H9 (cell line): ENCODE data around the gene WASHC2C. TPM values are rescaled to one million over a fixed set of nuclear protein-coding genes. Genes with fewer than 3 reads are reported as not detected.
A peak's percentile ranks its signal among the peaks of the same experiment; 100 is the strongest.
"Not testable (repeated sequence)": the region's sequence is repeated elsewhere in the genome, so short reads cannot be mapped to it uniquely, and the experiment has no call there.

Source experiments
- DNase-seq: peaks from one replicate; pipeline ENCODE4 v3.0.0-alpha.2; 2017
- H2AFZ ChIP-seq: one replicate; pipeline ENCODE4 v1.6.1; 2013; ENCODE audit warnings: mild to moderate bottlenecking, low read length, control low read depth, moderate library complexity
- H2AK5ac ChIP-seq: 2 replicates; pipeline ENCODE4 v1.6.1; 2013; ENCODE audit warnings: low read length, control low read depth, mixed read lengths; ENCODE audit not compliant: insufficient read length
- H2BK120ac ChIP-seq: one replicate; pipeline ENCODE4 v1.6.1; 2013; ENCODE audit warnings: low read depth, mild to moderate bottlenecking, low read length, control low read depth, inconsistent platforms; ENCODE audit not compliant: poor library complexity, severe bottlenecking
- H2BK12ac ChIP-seq: 2 replicates; pipeline ENCODE4 v1.6.1; 2013; ENCODE audit warnings: low read length, control low read depth, mixed read lengths, low read depth; ENCODE audit not compliant: insufficient read length
- H2BK15ac ChIP-seq: 2 replicates; pipeline ENCODE4 v1.6.1; 2013; ENCODE audit warnings: low read depth, low read length, control low read depth
- H2BK20ac ChIP-seq: one replicate; pipeline ENCODE4 v1.6.1; 2013; ENCODE audit warnings: low read depth, mild to moderate bottlenecking, low read length, control low read depth, inconsistent platforms; ENCODE audit not compliant: poor library complexity, severe bottlenecking
- H2BK5ac ChIP-seq: 2 replicates; pipeline ENCODE4 v1.6.1; 2013; ENCODE audit warnings: low read length, control low read depth, mixed read lengths; ENCODE audit not compliant: insufficient read length
- H3K14ac ChIP-seq: 2 replicates; pipeline ENCODE4 v1.6.1; 2013; ENCODE audit warnings: low read length, control low read depth; ENCODE audit not compliant: insufficient read depth
- H3K18ac ChIP-seq: 2 replicates; pipeline ENCODE4 v1.6.1; 2013; ENCODE audit warnings: low read depth, mild to moderate bottlenecking, mixed read lengths, low read length, control low read depth; ENCODE audit not compliant: insufficient read length
- H3K23ac ChIP-seq: 2 replicates; pipeline ENCODE4 v1.6.1; 2013; ENCODE audit warnings: low read length, control low read depth, mixed read lengths, low read depth; ENCODE audit not compliant: insufficient read length
- H3K23me2 ChIP-seq: 2 replicates; pipeline ENCODE4 v1.6.1; 2013; ENCODE audit warnings: low read depth, mild to moderate bottlenecking, mixed read lengths, low read length, control low read depth; ENCODE audit not compliant: insufficient read length, poor library complexity, severe bottlenecking
- H3K27ac ChIP-seq: 2 replicates; pipeline ENCODE4 v1.5.1; 2013; ENCODE audit warnings: low read length, control low read depth, mixed read lengths, low read depth; ENCODE audit not compliant: insufficient read length
- H3K27me3 ChIP-seq: 2 replicates; pipeline ENCODE4 v1.6.1; 2013; ENCODE audit warnings: low read length, control low read depth, inconsistent platforms; ENCODE audit not compliant: insufficient read depth
- H3K4ac ChIP-seq: 2 replicates; pipeline ENCODE4 v1.6.1; 2013; ENCODE audit warnings: low read depth, mild to moderate bottlenecking, control low read depth, inconsistent platforms, low read length, moderate library complexity
- H3K4me1 ChIP-seq: 2 replicates; pipeline ENCODE4 v1.6.1; 2013; ENCODE audit warnings: low read length, control low read depth, inconsistent platforms; ENCODE audit not compliant: insufficient read depth
- H3K4me2 ChIP-seq: 2 replicates; pipeline ENCODE4 v1.6.1; 2013; ENCODE audit warnings: low read length, control low read depth, mixed read lengths; ENCODE audit not compliant: insufficient read length, insufficient read depth
- H3K56ac ChIP-seq: 2 replicates; pipeline ENCODE4 v1.6.1; 2013; ENCODE audit warnings: low read depth, mild to moderate bottlenecking, mixed read lengths, low read length, control low read depth; ENCODE audit not compliant: insufficient read length
- H3K79me1 ChIP-seq: 2 replicates; pipeline ENCODE4 v1.6.1; 2013; ENCODE audit warnings: low read depth, mild to moderate bottlenecking, moderate library complexity, low read length, control low read depth, inconsistent platforms; ENCODE audit not compliant: insufficient read depth, poor library complexity, severe bottlenecking
- H3K79me2 ChIP-seq: 2 replicates; pipeline ENCODE4 v1.6.1; 2013; ENCODE audit warnings: low read length, control low read depth, inconsistent platforms; ENCODE audit not compliant: insufficient read depth
- H3K9ac ChIP-seq: 2 replicates; pipeline ENCODE4 v1.6.1; 2013; ENCODE audit warnings: low read length, control low read depth, mixed read lengths; ENCODE audit not compliant: insufficient read length; ENCODE audit errors: extremely low read depth
- H3K9me3 ChIP-seq: one replicate; pipeline ENCODE4 v1.6.1; 2013; ENCODE audit warnings: low read depth, low read length, inconsistent platforms; ENCODE audit not compliant: control insufficient read depth
- H3T11ph ChIP-seq: one replicate; pipeline ENCODE4 v1.6.1; 2013; ENCODE audit warnings: mild to moderate bottlenecking, low read length, control low read depth, inconsistent platforms
- H4K20me1 ChIP-seq: one replicate; pipeline ENCODE4 v1.6.1; 2013; ENCODE audit not compliant: control insufficient read depth, insufficient read length, insufficient read depth
- H4K5ac ChIP-seq: 2 replicates; pipeline ENCODE4 v1.6.1; 2013; ENCODE audit warnings: low read depth, mild to moderate bottlenecking, mixed read lengths, low read length, control low read depth; ENCODE audit not compliant: insufficient read length
- H4K8ac ChIP-seq: replicated peaks from 2 replicates; pipeline ENCODE4 v1.6.1; 2013; ENCODE audit warnings: low read length, control low read depth, mixed read lengths, low read depth; ENCODE audit not compliant: insufficient read length
- H4K91ac ChIP-seq: 2 replicates; pipeline ENCODE4 v1.6.1; 2013; ENCODE audit warnings: low read depth, mild to moderate bottlenecking, moderate library complexity, mixed read lengths, low read length, control low read depth; ENCODE audit not compliant: insufficient read length
- H3K27ac Mint-ChIP-seq, 3 experiments: 2 replicates in 2 of 3; 3 replicates in 1 of 3; pipeline ENCODE4 v1.8.0; 2020 to 2021; ENCODE audit warnings: mixed read lengths in 3 of 3, mild to moderate bottlenecking in 1 of 3, moderate library complexity in 1 of 3
- H3K27me3 Mint-ChIP-seq: 2 replicates; pipeline ENCODE4 v1.8.0; 2021; ENCODE audit warnings: low read depth, mild to moderate bottlenecking, moderate library complexity, mixed read lengths
- H3K36me3 Mint-ChIP-seq, 3 experiments: 2 replicates in 2 of 3; 3 replicates in 1 of 3; pipeline ENCODE4 v1.8.0; 2020 to 2021; ENCODE audit warnings: low read depth in 3 of 3, mixed read lengths in 3 of 3; ENCODE audit not compliant: insufficient read depth in 1 of 3
- H3K4me1 Mint-ChIP-seq, 2 experiments: 2 replicates each; pipeline ENCODE4 v1.8.0; 2020; ENCODE audit warnings: mixed read lengths in 2 of 2
- H3K4me3 Mint-ChIP-seq, 2 experiments: 2 replicates in 1 of 2; 3 replicates in 1 of 2; pipeline ENCODE4 v1.8.0; 2020 to 2021; ENCODE audit warnings: mild to moderate bottlenecking in 2 of 2, mixed read lengths in 2 of 2, moderate library complexity in 1 of 2
- H3K9me3 Mint-ChIP-seq, 2 experiments: 2 replicates in 1 of 2; 3 replicates in 1 of 2; pipeline ENCODE4 v1.8.0; 2020; ENCODE audit warnings: mild to moderate bottlenecking in 2 of 2, mixed read lengths in 2 of 2, moderate library complexity in 1 of 2
- WGBS: extraction: QIAGEN DNeasy Blood & Tissue Kit; methylation state at CpG from one replicate; pipeline ENCODE4 v1.1.7; 2013; ENCODE audit warnings: missing lambda C conversion rate, low lambda C conversion rate, mixed read lengths; ENCODE audit not compliant: insufficient read length; ENCODE audit errors: extremely low coverage; 5-methylcytosine and 5-hydroxymethylcytosine counted together
- total RNA-seq: library from RNA; stranded (reverse); gene quantifications from 2 replicates; pipeline ENCODE4 v1.2.1, GENCODE V29; 2021

The WASHC2C gene
- total RNA-seq, 1 experiment from 2014 or later = 36.7 TPM

GRCh38 chr10:45803060-45804010 is 76.3 kb downstream of the WASHC2C start:
- H3K18ac ChIP-seq, H3K4me1 ChIP-seq, H3K9me3 Mint-ChIP-seq, H2AK5ac ChIP-seq, H2AFZ ChIP-seq, H3K4me3 Mint-ChIP-seq, H2BK15ac ChIP-seq, H3K36me3 Mint-ChIP-seq, DNase-seq, H3K14ac ChIP-seq, H4K8ac ChIP-seq, H3K4me1 Mint-ChIP-seq, H3K27me3 Mint-ChIP-seq, H3K27me3 ChIP-seq, H2BK12ac ChIP-seq, H3T11ph ChIP-seq, H3K23me2 ChIP-seq, H4K5ac ChIP-seq, H2BK120ac ChIP-seq, H3K56ac ChIP-seq, H4K20me1 ChIP-seq, H3K27ac ChIP-seq, H3K4ac ChIP-seq, H3K9ac ChIP-seq, H3K23ac ChIP-seq, H3K79me2 ChIP-seq, H3K9me3 ChIP-seq, H4K91ac ChIP-seq, H2BK5ac ChIP-seq, H2BK20ac ChIP-seq, H3K79me1 ChIP-seq, H3K4me2 ChIP-seq: not testable (repeated sequence)
- H3K27ac Mint-ChIP-seq = peak overlapping the region in 2 of 3 experiments; percentile 6 to 32; a peak in 3 of 7 replicates
- WGBS = no CpG with 5 or more reads among the region's 13 CpGs

DNA sequence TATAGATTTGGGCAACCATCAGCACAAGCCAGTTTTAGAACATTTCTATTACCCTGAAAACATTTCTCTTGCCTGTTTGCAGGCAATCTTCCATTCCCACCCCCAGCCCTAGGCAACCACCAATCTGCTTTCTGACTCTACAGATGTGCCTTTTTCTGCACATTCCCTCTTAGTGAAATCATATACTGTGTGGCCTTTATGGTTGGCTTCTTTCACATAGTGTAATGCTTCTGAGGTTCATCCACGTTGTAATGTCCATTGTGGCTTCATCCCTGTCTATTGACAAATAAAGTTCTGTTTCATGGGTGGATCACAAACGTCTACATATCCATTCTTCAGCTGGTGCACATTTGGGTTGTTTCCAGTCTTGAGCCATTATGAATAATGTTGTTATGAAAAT is 77.9 kb downstream of the WASHC2C start:
- not testable (repeated sequence) for H3T11ph ChIP-seq, H3K4me3 Mint-ChIP-seq, H3K27me3 Mint-ChIP-seq, H4K91ac ChIP-seq, H4K20me1 ChIP-seq, H2AFZ ChIP-seq, H3K23ac ChIP-seq, H3K36me3 Mint-ChIP-seq, H3K14ac ChIP-seq, H3K9me3 Mint-ChIP-seq, H3K27ac Mint-ChIP-seq, H3K4me1 Mint-ChIP-seq, H3K79me1 ChIP-seq, H3K9me3 ChIP-seq, H2BK15ac ChIP-seq, H3K27me3 ChIP-seq, H3K4ac ChIP-seq, H3K23me2 ChIP-seq, H3K18ac ChIP-seq, H2BK5ac ChIP-seq, H2AK5ac ChIP-seq, H3K4me1 ChIP-seq, H3K56ac ChIP-seq, H4K5ac ChIP-seq, H3K4me2 ChIP-seq, DNase-seq, H2BK20ac ChIP-seq, H2BK120ac ChIP-seq, H3K9ac ChIP-seq, H3K79me2 ChIP-seq, H3K27ac ChIP-seq, H2BK12ac ChIP-seq, H4K8ac ChIP-seq
- WGBS = no CpG with 5 or more reads among the region's 2 CpGs
